ENCODE measurements around the gene LMAN2.

DNA sequence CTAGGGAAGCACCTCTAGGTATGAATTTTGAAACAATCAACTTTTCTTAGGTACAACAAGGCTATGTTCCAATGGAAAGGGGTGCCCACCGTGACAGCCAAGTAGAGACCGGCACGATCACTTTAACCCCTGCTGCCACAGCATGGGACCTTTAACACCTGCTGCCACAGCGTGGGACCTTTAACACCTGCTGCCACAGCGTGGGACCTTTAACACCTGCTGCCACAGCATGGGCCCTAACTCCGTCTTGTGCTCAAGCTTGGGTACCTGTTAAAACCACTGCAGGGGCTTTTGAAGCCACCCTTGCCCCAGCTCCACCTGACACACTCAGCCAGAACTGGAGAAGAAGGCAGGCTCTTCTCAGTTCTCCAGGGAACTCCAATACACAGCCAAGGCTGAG, 21.6 kb downstream of the LMAN2 start:
- no peak for TF ChIP-seq CTCF (IDR thresholded peaks at IDR 0.05)
- no peak for TF ChIP-seq POLR2A (IDR thresholded peaks at IDR 0.05)
